Endothelial cell of umbilical vein (primary cell): ENCODE data around the gene ASB8. TPM values are rescaled to one million over a fixed set of nuclear protein-coding genes. Genes with fewer than 3 reads are reported as not detected.

Source experiments
- BruUV-seq: library from RNA; stranded (reverse); fragments of 400-500 nt; replicated peaks from 2 replicates; lab custom pipeline; 2021; lab: Mats Ljungman, UMichigan
- CTCF ChIA-PET: fragments of 300-600, 350-600 bp; sonication (Branson Sonifier 250); formaldehyde crosslinking; loops from one replicate; lab custom pipeline; 2021; ENCODE audit warnings: antibody characterized with exemption, inconsistent platforms; lab: Charles Lee
- POLR2A ChIA-PET: fragments of 300-600, 350-600 bp; sonication (Branson Sonifier 250); formaldehyde crosslinking; loops from one replicate; lab custom pipeline; 2021; ENCODE audit warnings: antibody characterized with exemption, inconsistent platforms; lab: Charles Lee
- DNase-seq: peaks from one replicate; pipeline ENCODE4 v3.0.0-alpha.2; 2011; ENCODE audit warnings: low read depth, low spot score
- FAIRE-seq: peaks from 2 replicates; lab custom pipeline; 2011; peaks lifted over from hg19 to GRCh38; lab: Jason Lieb, UNC
- H2AFZ ChIP-seq: 2 replicates; pipeline ENCODE4 v1.6.0; 2012; ENCODE audit warnings: low read depth, low read length, control low read depth, inconsistent platforms
- H3K27ac ChIP-seq: 2 replicates; pipeline ENCODE4 v1.5.1; 2011; ENCODE audit warnings: low read depth, mild to moderate bottlenecking, control low read depth, low read length, moderate library complexity; ENCODE audit not compliant: insufficient read depth
- H3K27me3 ChIP-seq, 2 experiments: 2 replicates each; pipeline versions ENCODE4 v1.6.0 to v1.6.1; 2011; ENCODE audit warnings: low read length in 2 of 2, mixed read lengths in 1 of 2; ENCODE audit not compliant: control insufficient read depth in 2 of 2, insufficient read depth in 2 of 2
- H3K36me3 ChIP-seq, 2 experiments: 2 replicates in 1 of 2; 3 replicates in 1 of 2; pipeline ENCODE4 v1.5.1; 2011; ENCODE audit warnings: low read length in 2 of 2, mild to moderate bottlenecking in 1 of 2, moderate library complexity in 1 of 2; ENCODE audit not compliant: control insufficient read depth in 2 of 2, insufficient read depth in 2 of 2; ENCODE audit errors: extremely low read depth in 1 of 2
- H3K4me1 ChIP-seq: 3 replicates; pipeline ENCODE4 v1.5.1; 2011; ENCODE audit warnings: mild to moderate bottlenecking, low read length; ENCODE audit not compliant: control insufficient read depth, insufficient read depth; ENCODE audit errors: extremely low read depth
- H3K4me2 ChIP-seq: 2 replicates; pipeline ENCODE4 v1.6.1; 2011; ENCODE audit warnings: low read length, control low read depth, mixed read lengths; ENCODE audit not compliant: insufficient read depth
- H3K4me3 ChIP-seq, 3 experiments: fragments of 200-600 bp in 1 of 3; sonication (generic), shearing (Covaris generic) in 1 of 3; replicated peaks in 1 of 3; 2 replicates each; pipeline ENCODE4 v1.5.1; 2011 to 2016; ENCODE audit warnings: control low read depth in 3 of 3, low read length in 3 of 3, mild to moderate bottlenecking in 2 of 3, inconsistent platforms in 1 of 3, low read depth in 1 of 3, moderate library complexity in 1 of 3; ENCODE audit not compliant: insufficient read depth in 1 of 3
- H3K79me2 ChIP-seq: 2 replicates; pipeline ENCODE4 v1.6.0; 2012; ENCODE audit warnings: low read length, inconsistent platforms; ENCODE audit not compliant: control insufficient read depth, insufficient read depth
- H3K9ac ChIP-seq: replicated peaks from 2 replicates; pipeline ENCODE3; 2011; ENCODE audit warnings: low read length, control low read depth; ENCODE audit not compliant: insufficient read depth; ENCODE audit errors: extremely low read depth
- H3K9me1 ChIP-seq: replicated peaks from 3 replicates; pipeline ENCODE4 v1.6.0; 2011; ENCODE audit warnings: mild to moderate bottlenecking, low read length; ENCODE audit not compliant: control insufficient read depth, insufficient read depth; ENCODE audit errors: extremely low read depth
- H3K9me3 ChIP-seq: replicated peaks from 2 replicates; pipeline ENCODE4 v1.5.1; 2012; ENCODE audit warnings: low read length, inconsistent platforms; ENCODE audit not compliant: control insufficient read depth, insufficient read depth
- H4K20me1 ChIP-seq: replicated peaks from 2 replicates; pipeline ENCODE3; 2011; ENCODE audit warnings: mild to moderate bottlenecking, low read length; ENCODE audit not compliant: control insufficient read depth, insufficient read depth; ENCODE audit errors: extremely low read depth
- CTCF ChIP-seq, 2 donors: IDR thresholded peaks; 1 replicate in 1 of 2; 2 replicates in 1 of 2; pipeline ENCODE4 v1.5.1; 2011; ENCODE audit warnings: low read length in 2 of 2, mild to moderate bottlenecking in 2 of 2, moderate library complexity in 2 of 2, control low read depth in 1 of 2, inconsistent platforms in 1 of 2, low read depth in 1 of 2; ENCODE audit not compliant: insufficient read depth in 1 of 2; ENCODE audit errors: extremely low read depth in 1 of 2
- EZH2 ChIP-seq: IDR thresholded peaks from 2 replicates; pipeline ENCODE4 v1.6.1; 2012; ENCODE audit warnings: borderline replicate concordance, low read depth, mild to moderate bottlenecking, moderate library complexity, low read length, inconsistent platforms; ENCODE audit not compliant: severe bottlenecking
- FOS ChIP-seq: IDR thresholded peaks from 2 replicates; pipeline ENCODE4 v1.6.1; 2011; ENCODE audit warnings: mild to moderate bottlenecking, low read length, moderate library complexity, borderline replicate concordance; ENCODE audit not compliant: insufficient read depth
- GATA2 ChIP-seq: IDR thresholded peaks from 2 replicates; pipeline ENCODE4 v1.7.0; 2011; ENCODE audit warnings: low read depth, mild to moderate bottlenecking, moderate library complexity, mixed read lengths, low read length; ENCODE audit not compliant: insufficient read length, insufficient read depth
- JUN ChIP-seq: IDR thresholded peaks from 2 replicates; pipeline ENCODE4 v1.6.1; 2011; ENCODE audit warnings: borderline replicate concordance, low read depth; ENCODE audit not compliant: insufficient read length, insufficient read depth
- MAX ChIP-seq: IDR thresholded peaks from 2 replicates; pipeline ENCODE4 v1.6.1; 2011; ENCODE audit not compliant: insufficient read depth, insufficient read length
- MYC ChIP-seq: IDR thresholded peaks from one replicate; pipeline ENCODE4 v1.6.1; 2011; ENCODE audit warnings: mild to moderate bottlenecking, low read depth, low read length
- POLR2A ChIP-seq: IDR thresholded peaks from 2 replicates; pipeline ENCODE4 v1.6.1; 2012; ENCODE audit warnings: low read depth, mild to moderate bottlenecking, control low read depth, low read length
- POLR2AphosphoS5 ChIP-seq: IDR thresholded peaks from 2 replicates; pipeline ENCODE4 v1.6.1; 2012; ENCODE audit warnings: low read depth, mild to moderate bottlenecking, control low read depth, low read length, moderate library complexity; ENCODE audit not compliant: insufficient read depth
- dilution Hi-C: fragments of 300-500 bp; cut with MboI; formaldehyde crosslinking; loops from one replicate; pipeline ENCODE4 v1.15.0; 2019; ENCODE audit warnings: low sequenced_read_pairs; ENCODE audit not compliant: extremely low pct_ligation_motif_present
- intact Hi-C: fragments of 100-400 bp; cut with micrococcal nuclease; formaldehyde crosslinking; loops from one replicate; pipeline ENCODE4 v1.10.0; 2022
- polyA plus RNA-seq, 4 experiments: library from polyadenylated mRNA; depleted of rRNA in 3 of 4; stranded (reverse) in 3 of 4; unstranded in 1 of 4; fragments of >200 nt; gene quantifications; 2 replicates each; pipeline versions ENCODE4 v1.2.1 to v1.2.3, GENCODE V29; 2011 to 2012; ENCODE audit warnings: missing spikeins in 1 of 4
- total RNA-seq: library from RNA; stranded (reverse); gene quantifications from 2 replicates; pipeline ENCODE4 v1.2.3, GENCODE V29; 2021

ASB8 gene
- total and polyA plus RNA-seq, 2 donors (not counting 3 experiments of a cell fraction or from before 2014, with no cell fraction given) = 14.9 to 29.7 TPM

- no peak overlapping the region for H2AFZ ChIP-seq
- CTCF ChIA-PET = no interaction called here
- dilution Hi-C loops = no loop called here
- intact Hi-C loops = loop anchor here (5.0 kb wide), 1 partner anchor 532 kb away; no protein-coding TSS in a partner anchor
- H3K27me3 ChIP-seq = no peaks in the 10 kb centered on the region
- no peak overlapping the region for H3K4me3 ChIP-seq
- H3K4me2 ChIP-seq = no peak overlapping the region
- H3K36me3 ChIP-seq = peaks cover 21 to 43% of the 10 kb centered on the region in 2 experiments
- POLR2A ChIA-PET = no interaction called here
- H3K9me1 ChIP-seq = no peaks in the 10 kb centered on the region
- FAIRE-seq (no peak), DNase-seq (no peak)
- H4K20me1 ChIP-seq = no peaks in the 10 kb centered on the region
- no peak overlapping the region for H3K27ac ChIP-seq
- no peaks in the 10 kb centered on the region for H3K79me2 ChIP-seq
- BruUV-seq = no TSS peak
- H3K9me3 ChIP-seq = no peaks in the 10 kb centered on the region
- no peak overlapping the region for H3K9ac ChIP-seq
- no peak for TF ChIP-seq MYC
- TF ChIP-seq MAX = no peak
- no peak for TF ChIP-seq EZH2
- TF ChIP-seq CTCF (IDR thresholded peaks at IDR 0.05; ENCODE audit: extremely low read depth in 1 of 2, insufficient read depth in 1 of 2, low read depth in 1 of 2, low read length in 2 of 2) = no peak
- TF ChIP-seq GATA2 = no peak
- TF ChIP-seq POLR2AphosphoS5 = no peak
- no peak for TF ChIP-seq FOS
- TF ChIP-seq JUN = no peak
- TF ChIP-seq POLR2A = no peak
- H3K4me1 ChIP-seq = no peaks in the 10 kb centered on the region
These were observed 22.3 kb downstream of the ASB8 start for GRCh38 chr12:48135027-48135426.
